CD4-positive, CD25-positive, alpha-beta regulatory T cell (primary cell): Measurements from ENCODE around the gene AATK. TPM values are rescaled to one million over a fixed set of nuclear protein-coding genes. Genes with fewer than 3 reads are reported as not detected.

Experiments used
- ATAC-seq, 2 donors: fragments of 150-1000 bp; cut with Tn5 transposase; one replicate each; pipeline ENCODE4 v1.10.0; 2021; ENCODE audit warnings: low read depth in 2 of 2, moderate number of reproducible peaks in 2 of 2, moderate library complexity in 1 of 2
- DNase-seq, 3 donors: peaks; one replicate each; pipeline versions ENCODE4 v3.0.0 to v3.0.0-alpha.2; 2012 to 2022; ENCODE audit warnings: mixed read lengths in 1 of 3
- H3K27ac ChIP-seq: one replicate; pipeline ENCODE4 v1.7.0; 2013; ENCODE audit warnings: mild to moderate bottlenecking, low read length; ENCODE audit not compliant: insufficient read depth, poor library complexity, severe bottlenecking
- H3K27me3 ChIP-seq: one replicate; pipeline ENCODE4 v1.7.0; 2013; ENCODE audit warnings: low read length; ENCODE audit not compliant: control insufficient read depth, insufficient read depth
- H3K36me3 ChIP-seq: one replicate; pipeline ENCODE4 v1.7.0; 2013; ENCODE audit warnings: mild to moderate bottlenecking, low read length, moderate library complexity; ENCODE audit not compliant: control insufficient read depth, insufficient read depth
- H3K4me1 ChIP-seq: 2 replicates; pipeline ENCODE4 v1.7.0; 2013; ENCODE audit warnings: mild to moderate bottlenecking, low read length; ENCODE audit not compliant: insufficient read depth, control insufficient read depth, poor library complexity, severe bottlenecking
- H3K4me3 ChIP-seq: one replicate; pipeline ENCODE4 v1.7.0; 2013; ENCODE audit warnings: low read depth, mild to moderate bottlenecking, low read length, moderate library complexity
- H3K9me3 ChIP-seq, 2 experiments: 1 replicate in 1 of 2; 2 replicates in 1 of 2; pipeline ENCODE4 v1.7.0; 2013; ENCODE audit warnings: low read length in 2 of 2, mild to moderate bottlenecking in 1 of 2, moderate library complexity in 1 of 2; ENCODE audit not compliant: control insufficient read depth in 2 of 2
- H3K27ac Mint-ChIP-seq, 3 donors: one replicate each; pipeline ENCODE4 v1.8.0; 2020 to 2022; ENCODE audit warnings: mild to moderate bottlenecking in 3 of 3, mixed read lengths in 3 of 3, moderate library complexity in 2 of 3
- H3K27me3 Mint-ChIP-seq: one replicate; pipeline ENCODE4 v1.8.0; 2022; ENCODE audit warnings: mild to moderate bottlenecking, mixed read lengths
- H3K36me3 Mint-ChIP-seq: one replicate; pipeline ENCODE4 v1.8.0; 2020; ENCODE audit warnings: mixed read lengths
- H3K4me1 Mint-ChIP-seq, 4 donors: one replicate each; pipeline ENCODE4 v1.8.0; 2020 to 2022; ENCODE audit warnings: mixed read lengths in 4 of 4, mild to moderate bottlenecking in 1 of 4
- H3K4me3 Mint-ChIP-seq, 4 donors: one replicate each; pipeline ENCODE4 v1.8.0; 2020 to 2022; ENCODE audit warnings: mild to moderate bottlenecking in 4 of 4, mixed read lengths in 4 of 4, moderate library complexity in 3 of 4
- H3K9me3 Mint-ChIP-seq, 7 donors: one replicate each; pipeline ENCODE4 v1.8.0; 2020 to 2022; ENCODE audit warnings: mixed read lengths in 7 of 7, mild to moderate bottlenecking in 3 of 7, moderate library complexity in 2 of 7
- polyA plus RNA-seq, 4 donors: library from polyadenylated mRNA; unstranded; fragments of 300-500 nt; fragmentation: Illumina TruSeq; gene quantifications; one replicate each; pipeline ENCODE4 v1.2.3, GENCODE V29; 2021
- total RNA-seq: library from RNA; stranded (reverse); gene quantifications from one replicate; pipeline ENCODE4 v1.2.3, GENCODE V29; 2022

Gene AATK
- total and polyA plus RNA-seq, 5 donors from 2014 or later = 0.03 to 0.26 (median 0.16) TPM; not detected in 2

DNA sequence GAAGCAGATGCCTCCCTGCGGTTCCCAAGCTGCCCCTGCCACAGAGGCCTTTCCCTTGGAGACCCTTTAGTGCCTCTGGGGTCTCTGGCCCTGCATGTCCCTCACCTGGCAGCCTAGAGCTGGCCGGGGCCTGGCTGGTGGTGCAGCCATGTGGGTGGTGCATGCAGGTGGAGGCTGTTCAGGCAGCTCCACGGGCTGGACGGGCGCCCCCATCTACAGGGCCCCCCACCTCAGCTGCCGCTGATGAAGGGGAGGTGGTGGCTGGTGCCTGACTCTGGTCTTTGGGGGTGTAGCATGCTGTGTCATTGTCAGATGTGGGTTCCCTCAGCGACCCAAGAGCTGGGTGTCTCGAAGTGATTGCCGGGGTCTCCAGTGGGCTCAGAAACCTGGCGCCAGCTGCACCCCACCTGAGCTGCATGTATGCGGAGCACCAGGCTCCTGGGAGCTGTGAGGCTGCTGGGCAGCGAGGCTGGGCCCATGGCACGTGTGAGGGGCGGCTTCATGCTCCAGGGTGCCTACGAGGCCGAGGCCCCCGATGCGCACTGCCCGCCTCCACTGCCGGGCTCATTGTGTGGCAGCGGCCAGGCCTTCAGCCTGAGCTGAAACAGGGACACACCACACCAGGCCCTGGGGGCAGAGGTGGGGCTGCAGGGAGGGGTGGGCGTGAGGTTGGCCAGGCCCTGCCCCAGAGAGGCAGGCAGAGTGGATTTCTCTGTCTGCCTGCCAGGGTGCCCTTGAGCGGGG lies 74.1 kb downstream of the AATK start:
- no peak overlapping the region for H3K27ac ChIP-seq
- no peaks in the 10 kb centered on the region for H3K36me3 ChIP-seq
- no peak overlapping the region for H3K27ac Mint-ChIP-seq
- H3K4me3 ChIP-seq = no peak overlapping the region
- ATAC-seq (no peak), DNase-seq (no peak)
- H3K27me3 Mint-ChIP-seq = no peaks in the 10 kb centered on the region
- no peaks in the 10 kb centered on the region for H3K27me3 ChIP-seq
- no peak overlapping the region for H3K4me3 Mint-ChIP-seq
- no peaks in the 10 kb centered on the region for H3K36me3 Mint-ChIP-seq
- H3K4me1 Mint-ChIP-seq = peaks cover 0 to 48% (median 11%) of the 10 kb centered on the region in 4 donors
- H3K9me3 ChIP-seq = no peaks in the 10 kb centered on the region
- H3K9me3 Mint-ChIP-seq = no peaks in the 10 kb centered on the region
- H3K4me1 ChIP-seq = peaks cover 26% of the 10 kb centered on the region

DNA sequence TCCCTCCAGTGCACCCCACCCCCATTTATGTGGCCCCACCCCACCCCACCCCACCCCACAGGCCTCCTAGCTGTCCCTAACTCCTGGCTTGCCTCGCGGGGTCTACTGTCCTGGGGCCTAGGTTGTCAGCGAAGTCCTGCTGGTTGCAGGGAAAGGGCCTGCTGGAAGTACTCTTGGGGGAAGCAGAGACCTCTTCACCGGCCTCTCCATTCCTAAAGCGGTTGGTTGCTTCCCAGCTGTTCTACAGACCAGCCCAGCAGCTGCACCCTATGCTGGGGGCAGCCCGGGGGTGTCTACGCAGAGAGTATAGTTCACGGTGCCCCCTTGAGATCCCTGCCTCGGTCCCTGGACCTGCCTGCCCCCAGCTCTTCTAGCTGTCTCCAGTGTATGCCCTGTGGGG lies 74.9 kb downstream of the AATK start:
- no peak overlapping the region for H3K4me3 ChIP-seq
- H3K9me3 ChIP-seq = no peaks in the 10 kb centered on the region
- ATAC-seq (no peak), DNase-seq (no peak)
- Mint-ChIP-seq H3K27ac (no peak overlapping the region), H3K9me3 (no peaks in the 10 kb centered on the region), H3K4me3 (no peak overlapping the region), H3K27me3 (no peaks in the 10 kb centered on the region), H3K4me1 (peaks cover 0 to 42% (median 11%) of the 10 kb centered on the region in 4 donors), H3K36me3 (no peaks in the 10 kb centered on the region)
- H3K27me3 ChIP-seq = no peaks in the 10 kb centered on the region
- no peak overlapping the region for H3K27ac ChIP-seq
- peaks cover 20% of the 10 kb centered on the region for H3K4me1 ChIP-seq
- H3K36me3 ChIP-seq = no peaks in the 10 kb centered on the region

DNA sequence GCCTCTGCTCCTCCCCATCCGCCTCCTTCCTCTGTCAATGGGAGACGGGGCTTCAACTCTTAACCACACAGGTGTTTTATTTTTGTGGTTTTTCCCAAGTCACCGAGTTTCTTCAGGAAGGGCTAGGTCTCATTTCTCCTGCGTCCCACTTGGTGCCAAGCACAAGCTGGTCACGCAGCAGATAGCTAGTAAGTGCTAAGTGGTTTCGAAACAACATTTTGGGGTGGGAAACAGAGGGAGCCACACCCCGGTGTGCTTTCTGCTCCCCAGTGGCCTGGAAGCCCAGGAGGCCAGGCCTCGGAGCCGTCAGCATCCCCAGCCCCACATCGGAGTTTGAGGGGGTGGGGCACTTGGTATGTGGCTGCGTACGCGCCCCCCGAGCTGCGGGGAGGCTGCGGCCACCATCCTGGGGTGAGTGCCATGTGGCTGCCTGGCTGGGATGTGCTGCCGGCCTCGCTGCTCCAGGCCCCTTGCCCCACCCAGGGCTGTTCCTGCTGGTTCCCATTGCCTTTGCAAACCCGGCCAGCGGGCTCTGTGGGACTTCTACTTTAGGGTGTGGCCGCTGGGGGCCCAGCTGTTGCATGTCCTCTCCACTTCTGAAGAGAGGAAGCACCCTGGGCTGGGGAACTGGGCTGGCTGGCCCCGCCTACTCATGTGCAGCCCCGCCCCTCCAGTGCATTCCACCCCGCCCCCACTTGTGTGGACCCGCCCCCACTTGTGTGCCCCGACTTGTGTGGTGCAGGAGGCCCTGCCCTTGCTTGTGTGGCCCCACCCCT lies 75.5 kb downstream of the AATK start:
- peaks cover 0 to 36% (median 10%) of the 10 kb centered on the region in 4 donors for H3K4me1 Mint-ChIP-seq
- no peak overlapping the region for H3K27ac Mint-ChIP-seq
- ATAC-seq (peak in 1 of 2 donors; percentile 12), DNase-seq (peak in 1 of 3 donors; percentile 47)
- H3K4me3 ChIP-seq = no peak overlapping the region
- H3K27me3 ChIP-seq = no peaks in the 10 kb centered on the region
- no peaks in the 10 kb centered on the region for H3K36me3 ChIP-seq
- no peak overlapping the region for H3K4me3 Mint-ChIP-seq
- no peaks in the 10 kb centered on the region for H3K36me3 Mint-ChIP-seq
- H3K9me3 Mint-ChIP-seq = no peaks in the 10 kb centered on the region
- H3K4me1 ChIP-seq = peaks cover 14% of the 10 kb centered on the region
- H3K27me3 Mint-ChIP-seq = no peaks in the 10 kb centered on the region
- H3K9me3 ChIP-seq = no peaks in the 10 kb centered on the region
- no peak overlapping the region for H3K27ac ChIP-seq

DNA sequence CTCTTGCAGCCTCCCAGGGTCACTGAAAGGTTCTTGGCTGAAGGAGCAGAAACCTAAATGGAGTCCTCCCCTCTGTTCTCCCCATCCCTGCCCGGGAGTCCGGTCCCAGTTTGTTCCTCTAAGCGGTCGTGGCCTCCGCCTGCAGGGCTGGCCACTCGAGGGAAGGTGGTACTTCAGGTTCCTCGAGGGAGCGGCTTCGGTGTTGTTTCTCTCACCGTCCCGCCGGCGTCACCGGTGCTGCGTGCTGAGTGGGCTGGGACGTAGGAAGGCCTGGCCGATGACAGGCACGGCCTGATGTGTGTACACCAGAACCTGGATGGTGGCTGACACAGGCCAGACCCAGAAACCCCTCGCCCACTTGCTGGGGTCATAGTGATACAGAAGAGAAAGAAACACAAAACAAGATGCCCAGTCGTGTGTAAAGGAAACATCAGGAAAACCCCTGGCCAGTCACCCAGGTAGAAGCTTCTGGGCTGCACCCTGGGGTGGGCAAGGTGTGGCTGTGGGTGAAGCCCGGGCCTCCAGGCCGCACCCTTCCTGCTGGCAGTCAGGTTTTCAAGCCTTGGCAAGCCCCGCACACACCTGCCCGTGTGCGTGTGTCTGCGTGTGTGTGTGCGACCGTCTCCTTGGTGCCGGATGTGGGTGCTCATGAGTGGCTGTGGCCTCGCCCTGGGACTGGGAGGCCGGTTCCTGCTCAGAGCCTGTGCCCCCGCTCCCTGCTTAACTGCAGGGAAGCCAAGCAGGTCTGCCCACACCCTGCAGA lies 79.1 kb downstream of the AATK start:
- peaks cover 0 to 9% (median 0%) of the 10 kb centered on the region in 4 donors for H3K4me1 Mint-ChIP-seq
- peak overlapping the region in 1 of 3 donors; percentile 77 for H3K27ac Mint-ChIP-seq
- Histone ChIP-seq H3K36me3 (no peaks in the 10 kb centered on the region), H3K27ac (no peak overlapping the region), H3K27me3 (no peaks in the 10 kb centered on the region), H3K4me1 (no peaks in the 10 kb centered on the region), H3K9me3 (no peaks in the 10 kb centered on the region), H3K4me3 (no peak overlapping the region)
- ATAC-seq (no peak), DNase-seq (peak in 1 of 3 donors; percentile 39)
- no peaks in the 10 kb centered on the region for H3K36me3 Mint-ChIP-seq
- no peak overlapping the region for H3K4me3 Mint-ChIP-seq
- no peaks in the 10 kb centered on the region for H3K27me3 Mint-ChIP-seq
- no peaks in the 10 kb centered on the region for H3K9me3 Mint-ChIP-seq

DNA sequence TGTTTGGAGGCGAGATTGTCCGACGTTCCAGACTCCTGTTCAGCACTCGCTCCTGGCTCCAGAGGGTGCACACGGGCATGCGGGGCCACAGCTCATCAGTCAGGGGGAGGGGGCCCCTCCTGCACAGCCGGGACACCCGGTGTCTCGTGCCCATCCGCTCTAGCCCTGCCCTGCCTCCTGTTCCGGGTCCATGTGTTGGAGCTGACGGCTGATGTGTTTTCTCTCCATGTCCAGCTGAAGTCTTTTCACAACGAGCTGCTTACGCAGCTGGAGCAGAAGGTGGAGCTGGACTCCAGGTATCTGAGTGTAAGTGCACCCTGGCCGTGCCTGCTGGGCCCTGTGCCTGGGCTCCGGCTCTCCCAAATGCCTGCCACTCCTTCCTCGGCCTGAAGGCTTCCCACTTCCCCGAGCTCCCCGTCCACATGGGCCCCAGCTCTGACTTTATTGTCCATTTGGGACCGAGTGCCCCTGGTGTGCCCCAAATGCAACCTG lies 80.6 kb downstream of the AATK start:
- peaks cover 0 to 5% (median 0%) of the 10 kb centered on the region in 4 donors for H3K4me1 Mint-ChIP-seq
- H3K27ac Mint-ChIP-seq = no peak overlapping the region
- no peak overlapping the region for H3K4me3 Mint-ChIP-seq
- H3K27ac ChIP-seq = no peak overlapping the region
- H3K27me3 ChIP-seq = no peaks in the 10 kb centered on the region
- no peaks in the 10 kb centered on the region for H3K36me3 Mint-ChIP-seq
- no peak overlapping the region for H3K4me3 ChIP-seq
- H3K4me1 ChIP-seq = no peaks in the 10 kb centered on the region
- H3K9me3 ChIP-seq = no peaks in the 10 kb centered on the region
- no peak for ATAC-seq
- no peaks in the 10 kb centered on the region for H3K27me3 Mint-ChIP-seq
- H3K36me3 ChIP-seq = no peaks in the 10 kb centered on the region
- no peak for DNase-seq
- no peaks in the 10 kb centered on the region for H3K9me3 Mint-ChIP-seq

DNA sequence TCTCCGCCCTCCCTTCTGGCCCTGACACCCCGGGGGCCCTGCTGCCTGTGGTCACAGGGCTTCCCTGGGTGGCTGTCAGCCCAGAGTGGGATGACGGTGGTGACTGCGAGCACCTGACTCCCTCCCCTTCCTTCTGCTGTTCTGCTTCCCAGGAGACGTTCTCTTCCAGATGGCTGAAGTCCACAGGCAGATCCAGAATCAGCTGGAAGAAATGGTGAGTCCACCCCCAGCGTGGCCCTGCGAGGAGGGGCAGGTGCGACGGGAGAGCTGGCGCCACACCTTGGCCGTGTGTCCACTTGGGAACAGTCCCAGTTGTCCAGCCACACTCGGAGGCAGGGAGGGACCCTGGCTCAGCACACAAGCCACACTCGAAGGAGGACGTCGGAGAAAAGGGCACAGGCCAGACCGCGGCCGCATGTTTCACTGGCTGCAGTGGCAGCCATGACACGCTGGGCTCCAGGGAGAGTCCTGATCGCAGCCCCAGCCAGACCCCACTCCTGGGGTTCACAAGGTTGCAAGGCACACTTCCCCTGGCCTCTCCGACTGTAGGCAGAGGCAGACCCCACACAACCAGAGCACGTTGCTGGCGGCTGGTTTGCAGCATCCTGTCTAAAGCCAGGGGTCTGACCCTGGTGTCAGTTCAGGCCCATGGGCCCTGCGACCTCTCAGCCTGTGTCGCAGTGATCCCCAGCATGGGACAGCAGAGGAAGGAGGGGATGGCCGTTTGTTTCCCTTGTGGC lies 81.2 kb downstream of the AATK start:
- H3K27me3 Mint-ChIP-seq = no peaks in the 10 kb centered on the region
- H3K27me3 ChIP-seq = no peaks in the 10 kb centered on the region
- no peak overlapping the region for H3K4me3 ChIP-seq
- H3K36me3 ChIP-seq = no peaks in the 10 kb centered on the region
- no peaks in the 10 kb centered on the region for H3K4me1 ChIP-seq
- H3K36me3 Mint-ChIP-seq = no peaks in the 10 kb centered on the region
- no peaks in the 10 kb centered on the region for H3K9me3 ChIP-seq
- no peaks in the 10 kb centered on the region for H3K9me3 Mint-ChIP-seq
- peaks cover 0 to 3% (median 0%) of the 10 kb centered on the region in 4 donors for H3K4me1 Mint-ChIP-seq
- H3K4me3 Mint-ChIP-seq = no peak overlapping the region
- no peak overlapping the region for H3K27ac ChIP-seq
- no peak for DNase-seq
- no peak overlapping the region for H3K27ac Mint-ChIP-seq
- ATAC-seq = no peak

DNA sequence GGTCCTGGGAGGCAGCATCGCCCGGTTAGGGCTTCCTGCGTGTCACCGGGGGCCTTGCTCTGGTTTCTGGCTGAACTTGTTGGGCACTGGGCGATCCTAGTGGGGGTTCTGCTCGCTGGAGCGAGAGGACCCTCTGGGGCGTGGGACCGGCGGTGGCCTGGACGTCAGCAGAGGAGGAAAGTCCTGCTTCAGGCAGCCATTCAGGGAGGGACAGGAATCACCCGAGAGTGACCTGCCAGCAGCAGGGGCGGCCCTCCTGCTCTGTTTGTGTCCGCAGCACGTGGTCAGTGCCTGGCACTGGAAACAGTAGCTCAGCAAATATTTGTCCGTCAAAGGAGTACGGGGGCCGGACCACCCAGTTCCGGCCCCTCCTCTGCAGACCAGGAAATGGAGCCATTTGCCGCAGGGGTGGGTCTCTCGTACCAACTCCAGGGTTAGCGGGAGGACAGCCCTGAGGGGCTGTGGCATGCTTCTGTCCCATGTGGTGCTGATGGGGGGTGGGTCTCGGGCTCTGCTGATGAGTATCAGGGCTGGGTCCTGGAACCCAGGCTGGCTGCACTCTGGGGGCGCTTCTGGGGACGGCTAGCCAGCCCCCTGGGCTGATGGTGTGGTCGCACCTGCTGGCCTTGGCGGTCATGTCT lies 82.8 kb downstream of the AATK start:
- no peak overlapping the region for H3K4me3 Mint-ChIP-seq
- Histone ChIP-seq H3K27ac (no peak overlapping the region), H3K27me3 (no peaks in the 10 kb centered on the region), H3K9me3 (no peaks in the 10 kb centered on the region), H3K4me1 (no peaks in the 10 kb centered on the region), H3K36me3 (no peaks in the 10 kb centered on the region), H3K4me3 (no peak overlapping the region)
- peaks cover 0 to 3% (median 0%) of the 10 kb centered on the region in 4 donors for H3K4me1 Mint-ChIP-seq
- no peak for DNase-seq
- H3K27ac Mint-ChIP-seq = no peak overlapping the region
- no peak for ATAC-seq
- no peaks in the 10 kb centered on the region for H3K27me3 Mint-ChIP-seq
- no peaks in the 10 kb centered on the region for H3K9me3 Mint-ChIP-seq
- H3K36me3 Mint-ChIP-seq = no peaks in the 10 kb centered on the region
